ENCODE results near the gene EXOC1.

Gene EXOC1

GRCh38 chr4:55859711-55860110, 6.3 kb downstream of the EXOC1 start:
- no peak for DNase-seq

- no peak for DNase-seq
Observed at GRCh38 chr4:55864577-55865223, 11.3 kb downstream of the EXOC1 start.

GRCh38 chr4:55865228-55865806, 11.9 kb downstream of the EXOC1 start:
- no peak for DNase-seq

- DNase-seq, result peak; percentile 9
Observed at GRCh38 chr4:55866290-55866907, 13.0 kb downstream of the EXOC1 start.

GRCh38 chr4:55866973-55867574, 13.6 kb downstream of the EXOC1 start:
- peak; percentile 60 for DNase-seq

- DNase-seq, result no peak
Observed at GRCh38 chr4:55868581-55869090, 15.2 kb downstream of the EXOC1 start.

GRCh38 chr4:55871299-55871800, 17.9 kb downstream of the EXOC1 start:
- no peak for DNase-seq

- no peak for DNase-seq
Observed at GRCh38 chr4:55874831-55875230, 21.4 kb downstream of the EXOC1 start.

GRCh38 chr4:55876387-55876786, 22.9 kb downstream of the EXOC1 start:
- no peak for DNase-seq

- DNase-seq, result no peak
Observed at GRCh38 chr4:55879224-55879623, 25.8 kb downstream of the EXOC1 start.

- no peak for DNase-seq
Observed at GRCh38 chr4:55880652-55881280, 27.3 kb downstream of the EXOC1 start.

GRCh38 chr4:55884093-55884850, 30.8 kb downstream of the EXOC1 start:
- no peak for DNase-seq

GRCh38 chr4:55884851-55885219, 31.4 kb downstream of the EXOC1 start:
- DNase-seq, result no peak

- DNase-seq, result no peak
Observed at GRCh38 chr4:55887594-55887993, 34.1 kb downstream of the EXOC1 start.

GRCh38 chr4:55892156-55892555, 38.7 kb downstream of the EXOC1 start:
- DNase-seq, result no peak

GRCh38 chr4:55896622-55897021, 43.2 kb downstream of the EXOC1 start:
- no peak for DNase-seq

GRCh38 chr4:55902677-55903076, 49.2 kb downstream of the EXOC1 start:
- DNase-seq, result no peak

GRCh38 chr4:55903577-55903976, 50.1 kb downstream of the EXOC1 start:
- DNase-seq, result no peak

- DNase-seq, result no peak
Observed at GRCh38 chr4:55904576-55904975, 51.1 kb downstream of the EXOC1 start.

- no peak for DNase-seq
Observed at GRCh38 chr4:55906323-55906722, 52.9 kb downstream of the EXOC1 start.

GRCh38 chr4:55906989-55907388, 53.5 kb downstream of the EXOC1 start:
- DNase-seq, result no peak

GRCh38 chr4:55907469-55907868, 54.0 kb downstream of the EXOC1 start:
- no peak for DNase-seq

GRCh38 chr4:55910140-55910539, 56.7 kb downstream of the EXOC1 start:
- DNase-seq, result no peak
